Kidney (tissue), 14 donors: ENCODE data around the gene TMEM72. TPM values are rescaled to one million over a fixed set of nuclear protein-coding genes. Genes with fewer than 3 reads are reported as not detected.
A peak's percentile ranks its signal among the peaks of the same experiment; 100 is the strongest.

Experiments used
- DNase-seq, 5 donors: peaks; one replicate each; pipeline ENCODE4 v3.0.0-alpha.2; 2013 to 2020
- FAIRE-seq: peaks from 2 replicates; lab custom pipeline; 2012; peaks lifted over from hg19 to GRCh38; lab: Jason Lieb, UNC
- H3K27ac ChIP-seq, 2 donors: one replicate each; pipeline ENCODE4 v1.7.0; 2013; ENCODE audit warnings: low read depth in 2 of 2, low read length in 2 of 2, inconsistent platforms in 1 of 2
- H3K27me3 ChIP-seq: one replicate; pipeline ENCODE4 v1.7.1; 2013; ENCODE audit warnings: low read length, inconsistent platforms; ENCODE audit not compliant: control insufficient read depth, insufficient read depth
- H3K36me3 ChIP-seq, 3 donors: one replicate each; pipeline versions ENCODE4 v1.7.0 to v1.7.1; 2013; ENCODE audit warnings: low read length in 3 of 3, control low read depth in 1 of 3, inconsistent platforms in 1 of 3; ENCODE audit not compliant: insufficient read depth in 3 of 3, control insufficient read depth in 2 of 3
- H3K4me1 ChIP-seq, 3 donors: one replicate each; pipeline versions ENCODE4 v1.7.0 to v1.7.1; 2013; ENCODE audit warnings: low read length in 3 of 3, inconsistent platforms in 1 of 3, low read depth in 1 of 3; ENCODE audit not compliant: control insufficient read depth in 2 of 3, insufficient read depth in 2 of 3
- H3K4me3 ChIP-seq, 3 donors: one replicate each; pipeline versions ENCODE4 v1.7.0 to v1.8.1; 2013; ENCODE audit warnings: low read length in 3 of 3, control low read depth in 1 of 3, inconsistent platforms in 1 of 3
- H3K9ac ChIP-seq, 3 donors: one replicate each; pipeline versions ENCODE4 v1.7.0 to v1.7.1; 2013; ENCODE audit warnings: low read length in 3 of 3, control low read depth in 1 of 3, inconsistent platforms in 1 of 3
- H3K9me3 ChIP-seq, 3 donors: one replicate each; pipeline versions ENCODE4 v1.7.0 to v1.7.1; 2013; ENCODE audit warnings: low read length in 3 of 3, control low read depth in 1 of 3, inconsistent platforms in 1 of 3; ENCODE audit not compliant: control insufficient read depth in 2 of 3, insufficient read depth in 1 of 3
- CTCF ChIP-seq: IDR thresholded peaks from 3 replicates; pipeline ENCODE4 v1.5.1; 2012; ENCODE audit warnings: mild to moderate bottlenecking, moderate library complexity, borderline replicate concordance; ENCODE audit not compliant: insufficient read depth; ENCODE audit errors: extremely low read depth
- intact Hi-C: fragments of 100-400 bp; cut with DNase I; formaldehyde crosslinking; loops from one replicate; pipeline ENCODE4 v1.11.1; 2022
- polyA plus RNA-seq: library from polyadenylated mRNA; stranded (reverse); fragments of 350-450 nt; fragmentation: Illumina TruSeq; extraction: RNeasy Lipid Tissue Mini Kit (QIAGEN cat#74804); gene quantifications from one replicate; pipeline ENCODE4 v1.2.3, GENCODE V29; 2014; ENCODE audit warnings: low read depth, low replicate concordance; ENCODE audit not compliant: insufficient read depth
- total RNA-seq: library from RNA; stranded (reverse); fragmentation: NEBNext Ultra II Directional; extraction: Animal tissue kit (Norgen Biotek cat#: 25700); gene quantifications from one replicate; pipeline ENCODE4 v1.2.1, GENCODE V29; 2021
- donor health status: control.
- donor health status: control.
- donor health status: control.
- donor health status: control.
- donor health status: control.
- donor health status: DM: yes; HTN: yes; CAD: no.
- donor health status: Normal renal cell carcinoma (clear cell type).

Gene TMEM72
- total and polyA plus RNA-seq, 2 donors from 2014 or later, result 19.3 to 127 TPM

- Histone ChIP-seq H3K36me3 (peaks cover 0 to 5% (median 3%) of the 10 kb centered on the region in 3 donors), H3K4me3 (no peak overlapping the region), H3K9me3 (peaks cover 0 to 3% (median 0%) of the 10 kb centered on the region in 3 donors), H3K27me3 (no peaks in the 10 kb centered on the region), H3K9ac (no peak overlapping the region), H3K27ac (no peak overlapping the region), H3K4me1 (peaks cover 0 to 23% (median 17%) of the 10 kb centered on the region in 3 donors)
- DNase-seq (no peak), FAIRE-seq (no peak)
- TF ChIP-seq CTCF, result no peak
- intact Hi-C loops, result no loop called here
These were observed 11.8 kb downstream of the TMEM72 start for GRCh38 chr10:44922796-44923545.

- no peak overlapping the region for H3K9ac ChIP-seq
These were observed 12.5 kb downstream of the TMEM72 start for GRCh38 chr10:44923611-44924010.

GRCh38 chr10:44924261-44925040 lies 13.3 kb downstream of the TMEM72 start:
- Histone ChIP-seq H3K4me3 (no peak overlapping the region), H3K36me3 (peaks cover 0 to 5% (median 3%) of the 10 kb centered on the region in 3 donors), H3K9me3 (peaks cover 0 to 3% (median 0%) of the 10 kb centered on the region in 3 donors), H3K27ac (peak overlapping the region in 1 of 2 donors; percentile 13), H3K4me1 (peaks cover 0 to 29% (median 17%) of the 10 kb centered on the region in 3 donors), H3K27me3 (no peaks in the 10 kb centered on the region), H3K9ac (no peak overlapping the region)
- no peak for TF ChIP-seq CTCF
- intact Hi-C loops, result no loop called here
- DNase-seq (peak in 4 of 5 donors; percentile 71 to 80 (median 78)), FAIRE-seq (no peak)

More at GRCh38 chr10:44923611-44924010, 12.5 kb downstream of the TMEM72 start:
- DNase-seq (peak in 1 of 5 donors; percentile 7), FAIRE-seq (no peak)
- peaks cover 0 to 28% (median 17%) of the 10 kb centered on the region in 3 donors for H3K4me1 ChIP-seq
- peaks cover 0 to 3% (median 0%) of the 10 kb centered on the region in 3 donors for H3K9me3 ChIP-seq
- intact Hi-C loops, result no loop called here
- no peak for TF ChIP-seq CTCF
- H3K27ac ChIP-seq, result peak overlapping the region in 1 of 2 donors; percentile 13
- no peak overlapping the region for H3K4me3 ChIP-seq
- H3K36me3 ChIP-seq, result peaks cover 0 to 5% (median 3%) of the 10 kb centered on the region in 3 donors
- no peaks in the 10 kb centered on the region for H3K27me3 ChIP-seq
